SK-N-MC (cell line): Measurements from ENCODE around the gene PARVA.

Experiments used
- DNase-seq: peaks from one replicate; pipeline ENCODE4 v3.0.0-alpha.2; 2011; ENCODE audit warnings: low read depth, low spot score
- H3K27ac ChIP-seq: fragments of 200-600 bp; sonication (generic); 2 replicates; pipeline ENCODE4 v1.5.1; 2016; ENCODE audit warnings: mixed run types
- H3K36me3 ChIP-seq: fragments of 200-600 bp; sonication (generic); 2 replicates; pipeline ENCODE4 v1.6.1; 2017; ENCODE audit warnings: antibody characterized with exemption, low read length, mixed read lengths; ENCODE audit not compliant: insufficient read depth
- H3K4me3 ChIP-seq: fragments of 200-600 bp; sonication (generic); 2 replicates; pipeline ENCODE4 v1.5.1; 2016
- H3K9ac ChIP-seq: fragments of 200-600 bp; sonication (generic); 2 replicates; pipeline ENCODE4 v1.8.0; 2017; ENCODE audit warnings: mixed run types, mixed read lengths; ENCODE audit not compliant: insufficient read length
- H3K9me3 ChIP-seq: fragments of 200-600 bp; sonication (generic); 2 replicates; pipeline ENCODE4 v1.6.1; 2017; ENCODE audit warnings: low read depth, mild to moderate bottlenecking, antibody characterized with exemption, low read length, moderate library complexity, mixed read lengths
- EZH2 ChIP-seq: fragments of 200-600 bp; sonication (generic); IDR thresholded peaks from one replicate; pipeline ENCODE4 v1.6.1; 2017; ENCODE audit warnings: antibody characterized with exemption
- FOXP2 ChIP-seq: optimal IDR thresholded peaks from 2 replicates; pipeline ENCODE3; 2011; ENCODE audit warnings: mild to moderate bottlenecking, moderate library complexity; ENCODE audit not compliant: insufficient read depth; ENCODE audit errors: extremely low read length, control extremely low read depth
- POLR2AphosphoS5 ChIP-seq: IDR thresholded peaks from 2 replicates; pipeline ENCODE4 v1.6.1; 2012; ENCODE audit warnings: mild to moderate bottlenecking, low read depth, low read length, borderline replicate concordance

The PARVA gene

GRCh38 chr11:12531681-12532080 lies 154.3 kb downstream of the PARVA start:
- DNase-seq, result no peak
- no peak overlapping the region for H3K27ac ChIP-seq
- no peak overlapping the region for H3K9ac ChIP-seq
- no peaks in the 10 kb centered on the region for H3K9me3 ChIP-seq
- no peaks in the 10 kb centered on the region for H3K36me3 ChIP-seq
- no peak overlapping the region for H3K4me3 ChIP-seq
- TF ChIP-seq POLR2AphosphoS5, result no peak
- TF ChIP-seq FOXP2, result no peak
- no peak for TF ChIP-seq EZH2

- DNase-seq, result no peak
- H3K9ac ChIP-seq, result no peak overlapping the region
- no peak overlapping the region for H3K27ac ChIP-seq
- no peaks in the 10 kb centered on the region for H3K9me3 ChIP-seq
- H3K36me3 ChIP-seq, result no peaks in the 10 kb centered on the region
- no peak overlapping the region for H3K4me3 ChIP-seq
- no peak for TF ChIP-seq EZH2
- TF ChIP-seq POLR2AphosphoS5, result no peak
- TF ChIP-seq FOXP2, result no peak
Measured at GRCh38 chr11:12532580-12532979, 155.2 kb downstream of the PARVA start.

DNA sequence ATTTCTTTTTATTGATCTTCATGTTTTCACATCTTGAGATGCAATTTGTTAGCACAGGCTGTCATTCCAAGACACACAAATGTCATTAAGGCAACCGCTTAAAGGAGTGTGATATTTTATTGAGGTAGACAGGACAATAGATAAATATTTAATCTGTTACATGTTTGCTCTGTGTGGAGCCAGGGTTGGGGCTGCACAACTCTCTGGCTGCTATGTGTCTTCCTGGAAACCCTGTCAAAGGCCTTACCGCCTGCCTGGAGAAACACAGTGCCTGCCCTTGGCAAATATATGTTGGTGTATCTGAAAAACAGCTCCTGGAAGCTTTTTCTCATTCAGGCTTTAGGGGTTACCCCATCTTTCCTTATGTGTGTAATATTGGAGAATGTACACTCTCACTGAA lies 157.2 kb downstream of the PARVA start:
- TF ChIP-seq POLR2AphosphoS5 (no peak), EZH2 (no peak), FOXP2 (no peak)
- H3K4me3 ChIP-seq, result no peak overlapping the region
- no peaks in the 10 kb centered on the region for H3K9me3 ChIP-seq
- H3K36me3 ChIP-seq, result no peaks in the 10 kb centered on the region
- DNase-seq, result no peak
- H3K9ac ChIP-seq, result no peak overlapping the region
- no peak overlapping the region for H3K27ac ChIP-seq

- no peak overlapping the region for H3K4me3 ChIP-seq
- H3K27ac ChIP-seq, result no peak overlapping the region
- H3K9me3 ChIP-seq, result no peaks in the 10 kb centered on the region
- H3K36me3 ChIP-seq, result no peaks in the 10 kb centered on the region
- TF ChIP-seq POLR2AphosphoS5 (no peak), FOXP2 (no peak), EZH2 (no peak)
- DNase-seq, result no peak
- H3K9ac ChIP-seq, result no peak overlapping the region
Measured at GRCh38 chr11:12535321-12535720, 157.9 kb downstream of the PARVA start.

GRCh38 chr11:12536566-12536965 lies 159.2 kb downstream of the PARVA start:
- Histone ChIP-seq H3K9me3 (no peaks in the 10 kb centered on the region), H3K27ac (no peak overlapping the region), H3K36me3 (no peaks in the 10 kb centered on the region), H3K4me3 (no peak overlapping the region), H3K9ac (no peak overlapping the region)
- TF ChIP-seq FOXP2, result no peak
- TF ChIP-seq POLR2AphosphoS5, result no peak
- TF ChIP-seq EZH2, result no peak
- DNase-seq, result no peak

- H3K27ac ChIP-seq, result no peak overlapping the region
- no peaks in the 10 kb centered on the region for H3K9me3 ChIP-seq
- DNase-seq, result no peak
- H3K4me3 ChIP-seq, result no peak overlapping the region
- H3K9ac ChIP-seq, result no peak overlapping the region
- TF ChIP-seq EZH2 (no peak), FOXP2 (no peak), POLR2AphosphoS5 (no peak)
- no peaks in the 10 kb centered on the region for H3K36me3 ChIP-seq
Measured at GRCh38 chr11:12537778-12538401, 160.5 kb downstream of the PARVA start.

DNA sequence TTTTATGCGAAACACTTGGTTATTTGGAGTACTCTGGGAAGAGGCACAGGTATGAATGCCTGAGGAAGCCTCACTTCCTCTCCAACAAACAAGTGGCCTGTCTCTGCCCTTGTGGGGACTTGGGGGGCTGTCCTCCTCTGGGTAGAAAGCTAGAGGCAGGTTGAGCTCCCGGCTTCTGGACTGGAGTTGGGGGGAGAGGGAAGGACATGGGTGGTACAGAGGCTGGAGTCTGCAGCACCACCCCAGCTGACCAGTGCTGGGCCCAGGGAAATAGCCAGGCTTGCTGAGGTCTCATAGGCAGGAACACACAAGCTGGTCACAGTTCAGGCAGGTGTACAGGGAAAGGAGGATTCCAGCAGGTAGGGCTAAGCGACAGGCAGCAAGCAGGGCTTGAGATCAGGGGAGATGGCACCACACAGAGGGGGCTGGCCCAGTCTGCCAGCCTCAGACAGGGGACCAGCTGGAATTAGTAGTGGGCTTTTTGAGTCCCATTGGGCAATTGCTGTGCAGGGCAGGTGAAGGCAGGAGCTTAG lies 161.6 kb downstream of the PARVA start:
- Histone ChIP-seq H3K9ac (no peak overlapping the region), H3K27ac (no peak overlapping the region), H3K4me3 (no peak overlapping the region), H3K36me3 (no peaks in the 10 kb centered on the region), H3K9me3 (no peaks in the 10 kb centered on the region)
- TF ChIP-seq EZH2 (no peak), POLR2AphosphoS5 (no peak), FOXP2 (no peak)
- DNase-seq, result no peak

DNA sequence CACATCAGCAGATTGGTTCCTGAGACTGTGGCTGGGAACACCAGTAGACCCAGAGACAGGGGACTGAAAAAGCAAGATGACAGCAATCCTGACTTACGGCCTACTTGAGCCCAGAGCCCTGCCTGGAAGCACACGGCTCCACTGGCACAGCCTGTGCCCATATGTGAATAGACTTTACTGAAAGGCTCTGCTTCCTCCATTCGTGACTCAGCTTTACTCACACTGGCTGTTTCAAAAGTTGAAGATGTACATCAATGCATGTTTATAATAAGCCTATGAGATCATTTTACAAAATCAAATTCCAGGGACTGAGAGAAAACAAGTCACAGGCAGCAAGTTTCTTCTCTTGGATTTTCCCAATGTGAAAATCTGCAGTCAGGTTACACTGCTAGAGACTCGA lies 162.2 kb downstream of the PARVA start:
- no peak for DNase-seq
- Histone ChIP-seq H3K4me3 (no peak overlapping the region), H3K27ac (no peak overlapping the region), H3K9ac (no peak overlapping the region), H3K36me3 (no peaks in the 10 kb centered on the region), H3K9me3 (no peaks in the 10 kb centered on the region)
- no peak for TF ChIP-seq EZH2
- no peak for TF ChIP-seq FOXP2
- no peak for TF ChIP-seq POLR2AphosphoS5

DNA sequence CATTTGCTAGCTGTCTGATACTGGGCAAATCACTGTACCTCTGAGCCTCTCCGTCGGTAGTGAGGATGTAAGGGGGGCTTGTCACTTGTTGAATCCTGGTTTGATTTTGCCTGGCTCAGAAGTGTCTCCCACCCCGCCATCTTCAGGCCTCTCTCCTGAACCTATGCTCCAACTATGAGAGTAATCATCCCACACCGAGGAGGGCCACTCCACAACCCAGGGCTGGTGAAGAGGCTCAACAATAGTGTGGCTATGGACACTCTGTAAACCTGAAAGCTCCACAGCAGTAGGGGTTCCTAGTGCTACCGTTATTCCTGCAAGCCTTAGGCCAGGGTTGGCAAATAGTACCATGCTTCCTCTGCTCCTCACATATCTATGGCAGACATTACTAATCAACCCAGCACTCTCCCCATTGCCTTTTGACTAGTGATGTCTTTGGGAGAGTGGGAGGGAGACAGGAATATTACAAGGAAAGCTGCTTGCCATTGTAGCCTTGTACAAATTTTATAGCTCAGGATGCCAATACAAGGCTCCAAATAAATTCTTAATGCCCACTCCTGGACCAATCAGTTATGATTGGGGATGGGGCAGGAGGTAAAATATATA lies 162.8 kb downstream of the PARVA start:
- DNase-seq, result no peak
- H3K36me3 ChIP-seq, result no peaks in the 10 kb centered on the region
- no peak overlapping the region for H3K4me3 ChIP-seq
- no peaks in the 10 kb centered on the region for H3K9me3 ChIP-seq
- H3K27ac ChIP-seq, result no peak overlapping the region
- TF ChIP-seq POLR2AphosphoS5, result no peak
- no peak for TF ChIP-seq EZH2
- no peak for TF ChIP-seq FOXP2
- H3K9ac ChIP-seq, result no peak overlapping the region
